ENCODE results near the gene CNTNAP2.

The CNTNAP2 gene

DNA sequence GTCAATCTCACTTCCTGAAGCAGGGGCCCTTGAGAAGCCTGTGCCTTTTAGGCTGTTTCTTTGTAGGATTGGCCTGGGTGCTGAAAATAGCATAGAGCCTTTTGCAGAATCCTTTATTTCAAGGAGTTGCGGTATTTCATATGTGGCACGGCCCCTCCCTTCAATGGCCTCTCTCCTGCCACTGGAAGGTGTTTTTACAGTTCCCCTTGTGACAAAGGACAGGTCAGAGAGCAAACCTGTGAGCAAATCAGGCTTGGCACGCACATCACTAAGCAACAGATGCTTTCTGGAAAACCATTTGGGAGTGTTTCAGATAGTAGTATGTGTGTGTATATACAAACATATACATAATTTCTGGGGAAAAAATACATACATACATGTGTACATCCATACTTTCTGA is 2085.4 kb downstream of the CNTNAP2 start:
- DNase-seq (ENCODE audit: low read depth in 2 of 2), result no peak

DNA sequence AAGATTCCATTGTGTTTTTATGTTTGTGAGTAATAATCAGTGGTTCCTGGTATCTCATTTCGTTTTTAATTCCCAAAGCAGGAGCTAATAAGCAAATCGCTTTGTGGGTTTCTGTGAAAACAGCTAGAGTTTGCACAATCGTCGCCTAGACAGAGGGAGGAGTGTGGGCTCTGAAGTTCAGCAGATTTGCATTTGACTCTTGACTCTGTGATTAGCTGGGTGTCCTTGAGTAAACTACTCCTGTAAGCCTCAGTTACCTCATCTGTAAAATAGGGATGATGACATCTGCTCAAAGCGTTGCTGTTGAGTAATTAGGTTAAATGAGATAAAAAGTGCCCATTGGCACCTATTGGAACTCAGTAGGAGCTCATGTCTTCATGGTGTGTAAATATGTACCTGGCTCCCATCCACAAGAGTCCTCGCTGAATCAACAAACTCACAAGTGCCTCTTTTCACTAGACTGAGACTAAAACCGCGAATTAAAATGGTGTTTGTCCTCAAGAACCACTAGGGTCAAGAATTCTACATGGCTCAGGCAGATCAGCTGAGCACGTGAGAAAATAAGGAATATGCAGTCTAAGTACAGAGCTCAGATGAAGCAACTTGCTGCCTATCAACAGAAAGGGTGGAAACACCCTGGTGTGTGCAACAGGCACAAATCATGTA is 2088.2 kb downstream of the CNTNAP2 start:
- DNase-seq (ENCODE audit: low read depth in 2 of 2), result no peak

DNA sequence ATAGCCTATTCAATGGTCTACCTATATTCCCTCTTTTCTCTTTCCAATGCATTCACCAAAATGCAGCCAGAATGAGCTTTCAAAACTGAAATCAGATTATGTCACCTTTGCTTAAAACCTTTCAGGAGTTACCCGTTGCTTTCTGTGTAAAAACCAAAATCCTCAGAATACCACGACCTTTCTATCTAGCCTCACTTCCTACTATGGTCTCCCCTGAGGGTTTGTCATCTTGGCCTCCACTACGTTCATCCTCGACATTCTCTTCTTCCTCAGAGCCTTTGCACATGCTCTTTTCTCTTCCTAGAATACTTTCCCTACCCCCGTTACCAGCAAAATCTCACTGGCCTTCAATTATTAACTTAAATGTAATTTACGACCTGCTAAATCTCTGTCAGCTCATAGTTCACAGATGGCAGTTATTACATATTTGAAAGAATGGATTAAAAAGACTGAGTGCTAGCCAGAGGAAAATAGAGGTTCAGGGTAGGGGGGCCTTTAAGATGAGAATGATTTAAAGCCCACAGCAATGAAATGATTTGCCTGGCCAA is 2093.1 kb downstream of the CNTNAP2 start:
- DNase-seq (ENCODE audit: low read depth in 2 of 2), result no peak

DNA sequence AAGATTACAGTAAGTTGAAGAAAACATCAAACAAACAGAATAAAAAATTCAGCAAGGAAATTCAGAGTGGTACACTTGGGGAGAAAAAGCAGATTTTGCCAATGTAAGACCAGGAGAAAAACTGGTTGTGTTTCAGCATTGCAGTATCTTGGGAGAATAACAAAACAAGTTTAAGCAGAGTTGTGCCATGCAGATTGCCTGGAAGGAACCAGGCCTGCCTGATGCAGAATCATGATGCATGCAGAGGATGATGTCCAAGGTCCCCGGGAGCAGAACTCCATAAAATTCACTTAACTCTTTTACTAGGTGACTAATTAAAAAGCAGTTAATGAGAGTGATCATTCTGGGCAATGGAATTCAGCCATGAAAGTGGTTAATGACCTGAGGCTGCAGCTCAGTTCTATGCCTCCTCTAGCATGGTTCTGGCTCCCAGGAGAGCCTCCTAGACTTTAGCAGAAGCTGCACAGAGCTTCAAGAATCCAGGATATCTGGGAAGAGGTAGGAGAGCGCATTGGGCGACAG is 2094.3 kb downstream of the CNTNAP2 start:
- no peak for DNase-seq (ENCODE audit: low read depth in 2 of 2)

DNA sequence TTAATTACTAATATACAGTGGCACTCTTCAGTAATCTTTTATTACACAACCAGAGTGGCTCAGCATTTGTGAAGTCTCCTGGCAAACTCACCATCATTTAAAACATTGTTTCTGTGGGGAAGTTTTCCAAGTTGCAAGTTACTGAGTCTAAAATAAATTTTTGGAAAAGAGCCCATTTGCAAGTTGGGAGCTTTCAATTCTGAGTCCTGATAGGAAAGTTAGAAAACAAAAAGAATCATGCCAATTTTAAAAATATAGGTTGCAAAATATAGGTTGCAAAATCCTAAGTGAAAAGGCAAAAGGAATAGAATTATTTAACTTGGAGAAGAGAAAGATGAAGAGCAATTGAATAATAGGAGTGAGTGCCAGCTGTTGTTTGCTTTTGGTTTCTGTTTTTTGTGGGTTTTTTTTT is 2095.1 kb downstream of the CNTNAP2 start:
- no peak for DNase-seq (ENCODE audit: low read depth in 2 of 2)

DNA sequence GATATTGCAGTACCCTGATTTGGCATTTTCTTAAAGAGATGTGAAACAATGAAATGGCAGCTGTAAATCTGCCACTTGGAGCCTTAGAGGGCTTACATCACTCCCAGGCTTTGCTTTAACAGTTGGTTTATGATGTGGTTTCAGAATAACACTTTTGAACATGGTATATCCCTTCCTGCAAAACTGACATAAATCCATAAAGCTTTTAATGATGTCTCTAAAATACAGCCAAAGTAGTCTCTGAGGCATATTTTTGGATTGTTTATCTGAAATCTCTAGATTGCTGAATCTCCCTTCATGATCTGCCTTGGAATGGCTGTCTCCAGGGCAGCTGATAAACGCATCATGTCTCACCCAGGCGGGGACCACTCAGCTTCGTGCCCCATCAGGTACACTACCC is 2096.1 kb downstream of the CNTNAP2 start:
- no peak for DNase-seq (ENCODE audit: low read depth in 2 of 2)

DNA sequence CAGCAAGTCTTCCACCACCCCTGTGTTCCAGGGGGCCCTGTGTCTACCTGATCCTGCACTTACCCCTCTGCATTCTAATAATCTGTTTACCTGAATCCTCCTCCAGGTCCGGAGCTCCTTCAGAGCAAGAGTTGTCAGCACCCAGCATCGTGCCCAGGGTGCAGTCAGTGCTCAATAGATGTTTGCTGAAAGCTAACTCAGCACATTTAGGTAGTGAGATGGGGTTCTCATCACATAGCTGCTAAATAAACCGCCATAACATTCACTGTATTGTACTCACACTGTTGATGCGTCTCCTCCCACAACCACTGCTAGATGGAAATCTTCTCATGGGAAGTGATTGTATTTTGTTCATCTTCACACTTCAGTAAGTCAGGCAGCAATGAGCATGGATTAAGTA is 2097.5 kb downstream of the CNTNAP2 start:
- no peak for DNase-seq (ENCODE audit: low read depth in 2 of 2)

DNA sequence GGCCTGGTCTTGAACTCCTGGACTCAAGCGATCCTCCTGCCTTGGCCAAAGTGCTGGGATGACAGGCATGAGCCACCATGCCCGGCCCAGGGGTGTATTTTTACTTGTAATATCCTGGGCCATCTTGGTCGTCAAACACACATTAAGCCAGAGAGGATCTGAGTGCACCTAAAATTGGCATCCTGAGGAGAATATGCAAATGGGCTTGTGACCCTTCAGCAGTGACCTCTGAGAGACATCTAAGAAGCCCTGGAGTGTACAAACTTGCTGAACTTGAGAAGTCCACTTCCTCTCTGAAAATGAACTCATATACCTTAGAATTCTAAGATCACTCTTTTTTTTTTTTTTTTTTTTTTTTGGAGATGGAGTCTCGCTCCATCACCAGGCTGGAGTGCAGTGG is 2102.0 kb downstream of the CNTNAP2 start:
- DNase-seq (ENCODE audit: low read depth in 2 of 2), result no peak

DNA sequence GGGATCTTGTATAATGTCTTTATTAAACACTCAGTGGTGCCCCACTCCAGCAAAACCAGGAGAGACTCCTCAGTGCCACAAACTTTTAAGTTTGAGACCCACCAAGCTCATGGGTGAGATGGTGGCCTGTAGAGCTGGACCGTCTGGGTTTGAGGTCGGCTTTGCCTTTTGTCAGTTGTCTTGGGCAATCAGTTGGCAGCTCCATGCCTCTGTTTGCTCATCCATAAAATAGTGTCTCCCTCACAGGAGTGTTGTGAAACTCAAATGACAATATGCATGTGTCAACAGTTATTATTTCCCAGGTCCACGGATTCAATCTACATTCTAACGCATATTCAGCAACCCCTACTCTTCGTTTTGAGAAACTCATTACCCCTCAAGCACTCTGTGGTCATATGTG is 2106.1 kb downstream of the CNTNAP2 start:
- no peak for DNase-seq (ENCODE audit: low read depth in 2 of 2)

DNA sequence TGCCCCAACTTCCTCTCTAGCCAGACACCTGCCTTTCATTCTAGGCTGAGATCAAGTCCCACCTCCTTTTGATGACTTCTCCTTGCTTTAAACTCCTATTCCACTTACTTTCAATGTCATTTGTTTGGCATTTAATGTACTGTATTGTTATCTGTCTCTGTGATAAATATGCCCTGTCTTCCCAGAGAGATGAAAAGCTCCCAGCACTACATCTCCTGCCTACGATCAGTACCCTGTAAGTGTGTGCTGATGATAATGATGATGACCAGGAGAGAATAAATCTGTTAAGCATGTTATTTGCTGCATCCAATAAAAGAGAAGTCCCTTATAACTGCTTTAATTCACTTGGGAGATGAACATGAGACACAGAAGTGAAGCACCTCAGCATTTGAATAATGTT is 2106.6 kb downstream of the CNTNAP2 start:
- DNase-seq (ENCODE audit: low read depth in 2 of 2), result no peak

DNA sequence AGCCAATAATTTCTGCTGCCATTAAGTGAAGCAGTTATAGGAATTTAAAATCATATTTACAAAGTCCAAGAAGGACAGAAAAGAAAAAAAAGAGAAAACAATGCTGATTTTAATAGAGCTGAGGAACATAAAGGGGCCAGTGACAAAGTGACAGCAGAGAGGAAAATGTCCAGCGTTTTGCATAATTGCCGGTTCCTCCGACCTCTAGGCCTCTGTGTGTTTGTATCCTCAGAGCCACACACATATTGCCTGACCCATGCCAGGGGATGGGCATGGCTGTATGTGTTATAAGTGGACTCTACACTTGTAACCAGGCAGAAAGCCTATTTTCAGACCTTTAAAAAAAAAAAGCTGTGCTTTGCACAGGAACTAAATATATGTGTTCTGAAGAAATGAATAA is 2107.1 kb downstream of the CNTNAP2 start:
- no peak for DNase-seq (ENCODE audit: low read depth in 2 of 2)

DNA sequence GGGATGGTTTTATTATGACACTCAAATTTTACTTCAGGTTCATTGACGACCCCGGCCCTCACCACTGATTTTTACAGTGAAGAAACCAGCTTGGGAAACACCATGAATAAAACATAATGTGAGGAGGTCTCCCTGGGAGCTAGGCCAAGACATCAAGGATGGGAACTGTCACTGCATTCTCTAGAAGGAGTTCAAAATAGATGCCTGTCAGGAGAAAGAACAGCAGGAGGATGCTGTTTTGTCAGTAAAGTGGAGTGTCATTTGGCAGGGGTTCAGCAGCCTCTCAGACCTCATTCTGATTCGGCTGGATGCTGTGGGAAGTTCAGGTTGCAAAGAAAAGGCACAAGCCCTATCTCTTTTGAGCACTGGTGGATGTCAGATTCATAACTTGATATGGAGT is 2113.7 kb downstream of the CNTNAP2 start:
- DNase-seq (ENCODE audit: low read depth in 2 of 2), result no peak

DNA sequence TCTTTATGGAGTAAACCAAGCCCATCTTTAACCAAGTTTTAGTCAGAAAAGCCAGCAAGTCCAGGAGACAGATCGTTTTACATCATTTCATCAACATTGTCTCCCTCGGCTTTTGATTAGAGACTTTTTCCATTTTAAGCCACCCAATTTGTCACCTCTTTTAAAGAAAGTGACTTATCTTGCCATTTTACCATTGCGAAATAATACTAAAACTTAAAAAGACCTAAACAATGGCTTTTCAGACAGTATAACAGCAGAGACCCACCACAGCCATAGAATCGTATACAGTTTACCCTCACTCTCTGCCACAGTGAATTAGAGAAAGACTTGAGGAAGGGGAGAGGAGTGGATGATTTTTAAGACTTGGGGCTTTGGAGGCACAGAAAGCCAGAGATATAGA is 2114.3 kb downstream of the CNTNAP2 start:
- DNase-seq (ENCODE audit: low read depth in 2 of 2), result no peak

DNA sequence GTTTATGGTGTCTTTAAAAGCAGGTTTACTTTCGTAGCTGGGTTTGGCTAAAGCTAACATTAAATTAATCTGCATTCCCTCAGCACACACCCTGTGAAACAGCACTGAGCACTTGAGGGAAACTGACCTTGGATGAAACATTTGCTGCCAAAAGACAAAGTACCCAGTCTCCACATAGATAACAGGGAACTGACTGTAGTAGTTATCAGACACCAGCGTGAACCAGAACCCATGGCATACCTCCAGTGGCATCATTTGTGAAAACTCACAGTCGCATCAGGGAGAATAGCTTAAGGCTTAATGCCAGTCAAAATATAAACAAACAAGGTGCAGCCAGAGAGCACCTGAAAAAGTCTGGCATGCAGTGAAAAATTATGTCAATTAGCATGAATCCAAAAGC is 2116.2 kb downstream of the CNTNAP2 start:
- DNase-seq (ENCODE audit: low read depth in 2 of 2), result no peak

DNA sequence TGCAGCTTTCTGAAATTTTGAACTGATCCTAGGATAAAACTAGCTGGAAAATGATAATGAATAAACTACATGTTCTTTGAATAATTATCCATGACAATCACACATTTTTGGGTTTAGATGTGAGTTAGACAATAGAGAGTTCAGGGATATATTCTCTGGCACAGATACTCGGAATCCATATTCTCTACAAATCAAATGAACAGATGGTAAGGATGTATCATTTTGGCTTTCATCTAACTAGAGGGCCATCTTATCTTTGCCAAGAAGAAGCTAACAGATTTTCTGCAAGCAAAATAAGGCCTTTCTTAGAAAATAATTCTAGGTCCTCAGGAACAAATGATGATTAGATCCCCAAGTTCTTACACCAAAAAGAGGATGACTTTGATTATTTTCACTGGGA is 2118.1 kb downstream of the CNTNAP2 start:
- no peak for DNase-seq (ENCODE audit: low read depth in 2 of 2)

DNA sequence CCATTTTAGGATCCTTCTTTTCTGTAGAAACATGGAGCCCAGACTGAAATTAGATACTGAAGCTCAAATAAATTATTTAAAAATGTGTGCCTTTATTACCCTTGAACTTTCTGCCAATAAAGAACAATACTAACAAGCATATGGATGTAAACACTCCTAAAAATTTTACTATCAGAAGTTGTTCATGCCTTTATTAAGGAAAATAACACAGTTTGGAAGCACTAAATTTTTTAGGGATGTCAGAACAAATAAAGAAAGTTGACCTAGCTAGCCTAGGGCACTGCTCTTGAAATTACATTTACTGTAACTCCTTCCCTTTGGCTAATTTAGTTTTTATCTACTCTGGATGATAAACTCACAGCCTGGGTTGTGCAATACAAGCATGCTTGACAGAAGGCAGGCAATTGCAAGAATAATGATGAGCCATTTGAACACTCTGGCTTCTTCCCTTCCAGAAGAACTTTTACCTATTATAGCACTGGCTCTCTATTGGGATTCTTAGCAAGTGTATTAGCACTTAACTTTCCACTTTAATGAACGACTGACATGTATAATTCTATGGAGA is 2122.2 kb downstream of the CNTNAP2 start:
- DNase-seq (ENCODE audit: low read depth in 2 of 2), result no peak

DNA sequence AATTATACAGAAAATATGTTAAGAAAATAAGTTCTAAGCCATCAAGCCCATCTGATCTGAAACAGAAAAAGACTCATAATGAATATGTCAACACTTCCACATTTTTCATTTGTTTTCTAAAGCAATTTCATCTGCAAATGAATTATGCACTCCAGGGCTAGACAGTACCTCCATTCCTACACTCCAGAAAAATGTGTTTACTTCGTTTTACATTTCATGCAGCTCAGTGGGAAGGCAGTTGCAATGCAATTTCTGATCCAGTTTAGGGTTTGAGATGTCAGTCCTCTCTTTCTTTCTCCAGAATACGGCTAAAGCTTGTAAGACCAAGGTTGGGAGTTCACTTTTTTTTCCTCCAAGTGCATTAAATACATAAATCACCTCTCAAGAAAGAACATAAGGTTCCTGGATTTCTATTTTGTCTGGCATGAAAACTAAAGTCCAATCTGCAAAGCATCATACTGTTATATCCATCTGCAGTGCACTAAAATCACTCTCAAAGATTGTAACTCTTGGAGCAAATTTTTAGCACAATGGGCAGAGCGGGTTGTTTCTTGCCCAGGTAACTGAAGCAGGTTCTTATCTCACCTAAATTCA is 2125.2 kb downstream of the CNTNAP2 start:
- no peak for DNase-seq (ENCODE audit: low read depth in 2 of 2)

DNA sequence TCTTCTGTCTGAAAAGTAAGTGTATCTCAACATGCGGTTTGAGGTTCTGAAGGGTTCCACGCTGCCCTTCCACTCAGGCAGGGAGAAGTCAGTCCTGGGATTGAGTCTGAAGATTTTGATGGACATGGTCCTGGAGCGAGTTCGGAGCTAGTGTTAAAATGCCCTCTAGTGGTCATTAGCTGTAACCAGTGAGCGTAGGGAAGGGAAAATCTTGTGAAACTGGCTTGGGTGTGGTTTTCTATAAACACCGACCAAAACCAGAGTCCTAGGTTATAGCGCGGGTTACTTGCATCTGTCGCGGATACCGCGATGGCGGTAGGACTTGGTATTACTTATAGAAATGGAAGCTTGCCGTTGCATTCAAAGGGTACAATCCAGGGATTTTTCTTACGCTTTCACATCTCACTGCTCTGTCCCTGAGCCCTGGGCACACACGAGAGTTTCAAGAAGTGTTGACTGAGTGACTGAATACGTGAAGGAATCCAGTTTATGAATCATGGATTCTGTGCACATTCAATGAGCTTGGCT is 2125.8 kb downstream of the CNTNAP2 start:
- DNase-seq (ENCODE audit: low read depth in 2 of 2), result no peak

DNA sequence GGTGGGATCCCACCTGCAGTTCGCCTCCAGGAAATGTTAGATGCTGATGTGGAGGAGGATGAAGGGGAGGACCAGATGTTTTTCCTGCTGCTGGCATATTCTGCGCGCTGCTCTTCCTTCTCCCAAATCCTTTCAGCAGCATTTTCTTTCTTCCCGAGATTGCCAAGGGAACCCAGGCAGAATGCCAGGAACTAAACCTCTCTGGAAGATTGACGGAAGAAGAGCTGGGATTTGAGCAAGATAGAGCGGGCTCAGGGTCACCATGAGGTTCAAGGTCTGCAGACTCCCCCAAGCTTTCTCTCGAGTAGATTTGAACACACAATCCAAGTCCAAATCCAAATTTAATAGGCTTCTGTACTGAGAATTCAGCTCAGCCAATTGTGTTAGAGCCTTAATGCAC is 2128.8 kb downstream of the CNTNAP2 start:
- no peak for DNase-seq (ENCODE audit: low read depth in 2 of 2)

DNA sequence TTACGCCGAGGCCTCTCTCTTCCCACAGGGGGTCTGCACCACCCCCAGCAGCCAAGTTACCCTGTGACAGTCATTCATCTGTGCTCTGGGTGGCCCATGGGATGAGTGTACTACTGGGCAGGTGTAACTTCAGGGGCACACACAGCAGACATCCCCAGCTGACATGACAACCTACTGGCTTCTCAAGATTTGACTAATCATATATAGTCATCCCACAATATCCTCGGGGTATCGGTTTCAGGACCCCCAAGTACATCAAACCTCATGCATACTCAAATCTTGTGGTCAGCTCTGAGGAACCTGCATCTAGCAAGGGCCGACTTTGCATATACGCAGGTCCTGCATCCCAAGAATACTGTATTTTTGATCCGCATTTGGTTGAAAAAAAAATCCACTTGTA is 2137.0 kb downstream of the CNTNAP2 start:
- DNase-seq (ENCODE audit: low read depth in 2 of 2), result no peak

DNA sequence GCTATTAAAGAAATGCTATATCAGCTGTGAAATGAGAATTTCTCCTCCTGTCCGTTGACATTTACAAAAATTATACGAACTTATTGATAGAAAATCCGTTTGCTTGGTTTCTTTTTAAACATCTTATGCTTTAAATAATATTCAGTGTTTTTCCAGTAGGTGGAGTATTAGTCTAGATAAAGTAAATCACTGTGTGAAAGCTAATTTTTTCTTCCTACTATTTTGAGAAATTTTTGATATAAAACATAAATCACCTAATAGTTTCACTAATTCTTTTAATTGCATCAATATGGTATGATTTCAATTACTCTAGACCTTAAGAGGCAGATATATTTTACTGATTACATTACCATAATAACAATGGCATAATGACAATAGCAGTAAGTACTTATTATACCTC is 2138.7 kb downstream of the CNTNAP2 start:
- DNase-seq (ENCODE audit: low read depth in 2 of 2), result no peak

DNA sequence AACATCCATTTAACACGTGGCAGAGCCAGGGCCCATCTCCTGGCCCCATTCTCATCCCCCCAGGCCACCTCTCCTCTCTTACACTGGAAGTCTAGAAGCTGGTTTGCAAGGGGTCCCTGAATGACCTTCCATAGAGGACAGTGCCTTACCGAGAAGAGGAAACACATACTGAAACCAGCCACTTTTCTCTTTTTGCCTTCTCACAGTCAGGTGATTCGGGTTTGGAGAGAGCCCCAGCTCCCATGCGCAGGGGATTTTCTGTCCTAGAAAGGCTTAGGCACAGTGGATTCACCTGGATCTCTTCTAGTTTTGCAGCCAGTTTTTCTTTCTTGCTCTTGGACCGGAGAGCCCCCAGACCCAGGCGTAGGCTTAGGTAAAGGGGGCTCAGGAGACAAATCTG is 2139.8 kb downstream of the CNTNAP2 start:
- no peak for DNase-seq (ENCODE audit: low read depth in 2 of 2)

DNA sequence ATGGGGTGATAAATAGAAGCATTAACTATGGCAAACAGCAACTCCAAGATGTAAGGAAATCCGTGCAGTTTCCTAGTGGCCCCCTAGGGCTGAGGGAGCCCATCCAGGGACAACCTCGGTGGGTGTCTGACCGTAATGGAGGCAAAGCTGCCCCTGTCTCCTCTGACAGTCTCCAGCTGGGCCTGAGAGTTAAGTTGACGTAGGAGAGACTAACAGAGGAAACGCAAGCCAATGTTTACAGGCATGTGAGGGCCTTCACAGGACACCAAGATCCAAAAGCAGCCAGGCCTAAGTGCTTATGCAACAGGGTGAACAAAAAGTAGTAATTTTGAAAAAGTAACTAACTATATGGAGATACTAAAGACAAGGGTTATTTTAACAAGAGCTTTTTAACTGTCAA is 2144.0 kb downstream of the CNTNAP2 start:
- DNase-seq (ENCODE audit: low read depth in 2 of 2), result no peak
